Body of pancreas (tissue), 4 donors: Measurements from ENCODE around the gene SLX4.

Experiments used
- POLR2A ChIP-seq, 3 donors: fragments of 450-650 bp; IDR thresholded peaks; one replicate each; pipeline ENCODE4 v1.6.1; 2016; ENCODE audit warnings: antibody characterized with exemption in 3 of 3, mild to moderate bottlenecking in 2 of 3
- TF ChIP-seq, protein P1 (sequence below), 7 experiments: fragments of 450-650 bp in 4 of 7; fragments of 200-600 bp in 3 of 7; sonication (generic) in 3 of 7; IDR thresholded peaks; one replicate each; pipeline ENCODE4 v1.5.1; 2016 to 2019; ENCODE audit warnings: antibody characterized with exemption in 7 of 7

DNA sequence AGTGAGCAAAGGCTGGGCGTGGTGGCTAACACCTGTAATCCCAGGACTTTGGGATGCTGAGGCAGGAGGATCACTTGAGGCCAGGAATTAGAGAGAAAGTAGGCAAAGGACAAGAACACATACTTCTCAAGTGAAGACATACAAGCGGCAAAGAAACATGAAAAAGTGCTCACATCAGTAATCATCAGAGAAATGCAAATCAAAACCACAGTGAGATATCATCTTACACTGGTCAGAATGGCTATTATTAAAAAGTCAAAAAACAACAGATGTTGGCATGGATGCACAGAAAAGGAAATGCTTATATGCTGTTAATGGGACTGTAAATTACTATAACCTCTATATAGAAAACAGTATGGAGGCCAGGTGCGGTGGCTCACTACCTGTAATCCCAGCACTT lies 12.2 kb upstream of the SLX4 start:
- TF ChIP-seq, protein P1, sequence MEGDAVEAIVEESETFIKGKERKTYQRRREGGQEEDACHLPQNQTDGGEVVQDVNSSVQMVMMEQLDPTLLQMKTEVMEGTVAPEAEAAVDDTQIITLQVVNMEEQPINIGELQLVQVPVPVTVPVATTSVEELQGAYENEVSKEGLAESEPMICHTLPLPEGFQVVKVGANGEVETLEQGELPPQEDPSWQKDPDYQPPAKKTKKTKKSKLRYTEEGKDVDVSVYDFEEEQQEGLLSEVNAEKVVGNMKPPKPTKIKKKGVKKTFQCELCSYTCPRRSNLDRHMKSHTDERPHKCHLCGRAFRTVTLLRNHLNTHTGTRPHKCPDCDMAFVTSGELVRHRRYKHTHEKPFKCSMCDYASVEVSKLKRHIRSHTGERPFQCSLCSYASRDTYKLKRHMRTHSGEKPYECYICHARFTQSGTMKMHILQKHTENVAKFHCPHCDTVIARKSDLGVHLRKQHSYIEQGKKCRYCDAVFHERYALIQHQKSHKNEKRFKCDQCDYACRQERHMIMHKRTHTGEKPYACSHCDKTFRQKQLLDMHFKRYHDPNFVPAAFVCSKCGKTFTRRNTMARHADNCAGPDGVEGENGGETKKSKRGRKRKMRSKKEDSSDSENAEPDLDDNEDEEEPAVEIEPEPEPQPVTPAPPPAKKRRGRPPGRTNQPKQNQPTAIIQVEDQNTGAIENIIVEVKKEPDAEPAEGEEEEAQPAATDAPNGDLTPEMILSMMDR (IDR thresholded peaks at IDR 0.05) = no peak
- no peak for TF ChIP-seq POLR2A (IDR thresholded peaks at IDR 0.05)
